Fibroblast of the aortic adventitia (primary cell): ENCODE data around the gene SLC2A4. TPM values are rescaled to one million over a fixed set of nuclear protein-coding genes. Genes with fewer than 3 reads are reported as not detected.

Source experiments
- DNase-seq: peaks from one replicate; pipeline ENCODE4 v3.0.0-alpha.2; 2010; ENCODE audit warnings: low read depth
- H3K4me3 ChIP-seq: 2 replicates; pipeline ENCODE4 v1.5.1; 2011; ENCODE audit warnings: low read depth, mild to moderate bottlenecking, control low read depth, low read length, moderate library complexity
- total RNA-seq: library from RNA; depleted of rRNA; stranded (reverse); fragments of >200 nt; gene quantifications from 2 replicates; pipeline ENCODE4 v1.2.3, GENCODE V29; 2012; ENCODE audit warnings: low replicate concordance
- TF ChIP-seq, protein P1 (sequence below): IDR thresholded peaks from 2 replicates; pipeline ENCODE4 v1.5.1; 2011; ENCODE audit warnings: mild to moderate bottlenecking, low read length, control low read depth, inconsistent platforms; ENCODE audit not compliant: insufficient read depth

The SLC2A4 gene
- total RNA-seq, 1 donor = 0.18 TPM

- H3K4me3 ChIP-seq = peak overlapping the region; percentile 91
- peak; percentile 34 for DNase-seq
- TF ChIP-seq, protein P1, sequence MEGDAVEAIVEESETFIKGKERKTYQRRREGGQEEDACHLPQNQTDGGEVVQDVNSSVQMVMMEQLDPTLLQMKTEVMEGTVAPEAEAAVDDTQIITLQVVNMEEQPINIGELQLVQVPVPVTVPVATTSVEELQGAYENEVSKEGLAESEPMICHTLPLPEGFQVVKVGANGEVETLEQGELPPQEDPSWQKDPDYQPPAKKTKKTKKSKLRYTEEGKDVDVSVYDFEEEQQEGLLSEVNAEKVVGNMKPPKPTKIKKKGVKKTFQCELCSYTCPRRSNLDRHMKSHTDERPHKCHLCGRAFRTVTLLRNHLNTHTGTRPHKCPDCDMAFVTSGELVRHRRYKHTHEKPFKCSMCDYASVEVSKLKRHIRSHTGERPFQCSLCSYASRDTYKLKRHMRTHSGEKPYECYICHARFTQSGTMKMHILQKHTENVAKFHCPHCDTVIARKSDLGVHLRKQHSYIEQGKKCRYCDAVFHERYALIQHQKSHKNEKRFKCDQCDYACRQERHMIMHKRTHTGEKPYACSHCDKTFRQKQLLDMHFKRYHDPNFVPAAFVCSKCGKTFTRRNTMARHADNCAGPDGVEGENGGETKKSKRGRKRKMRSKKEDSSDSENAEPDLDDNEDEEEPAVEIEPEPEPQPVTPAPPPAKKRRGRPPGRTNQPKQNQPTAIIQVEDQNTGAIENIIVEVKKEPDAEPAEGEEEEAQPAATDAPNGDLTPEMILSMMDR = no peak
Measured at GRCh38 chr17:7307686-7308624, 26.4 kb downstream of the SLC2A4 start.

GRCh38 chr17:7308625-7309433 is 27.3 kb downstream of the SLC2A4 start:
- H3K4me3 ChIP-seq = peak overlapping the region; percentile 91
- DNase-seq = peak; percentile 84
- TF ChIP-seq, protein P1 = no peak

GRCh38 chr17:7309628-7310027 is 28.1 kb downstream of the SLC2A4 start:
- TF ChIP-seq, protein P1 = no peak
- peak overlapping the region; percentile 91 for H3K4me3 ChIP-seq

DNA sequence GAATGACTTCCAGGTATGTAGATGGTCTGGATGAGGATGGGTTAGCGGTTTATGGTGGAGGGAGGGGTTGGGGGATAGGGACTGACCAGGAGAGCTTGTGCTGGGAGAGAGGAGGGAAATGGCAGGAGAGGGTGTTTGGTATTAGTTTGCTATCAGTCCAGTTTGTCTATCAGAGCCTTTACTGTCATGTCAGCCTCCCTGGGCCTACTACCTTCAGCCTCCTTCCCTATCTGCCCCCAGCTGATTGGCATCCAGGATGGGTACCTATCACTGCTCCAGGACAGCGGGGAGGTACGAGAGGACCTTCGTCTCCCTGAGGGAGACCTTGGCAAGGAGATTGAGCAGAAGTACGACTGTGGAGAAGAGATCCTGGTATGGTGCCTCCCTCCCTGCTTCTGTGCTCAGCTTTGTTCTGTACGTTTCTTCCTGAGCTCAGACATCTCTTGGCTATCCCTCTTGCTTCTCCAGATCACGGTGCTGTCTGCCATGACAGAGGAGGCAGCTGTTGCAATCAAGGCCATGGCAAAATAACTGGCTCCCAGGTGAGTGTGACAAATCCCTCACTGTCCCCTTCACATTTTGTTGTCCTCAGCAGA is 29.7 kb downstream of the SLC2A4 start:
- no peak overlapping the region for H3K4me3 ChIP-seq
- DNase-seq = no peak
- TF ChIP-seq, protein P1 = no peak

More at GRCh38 chr17:7309628-7310027, 28.1 kb downstream of the SLC2A4 start:
- DNase-seq = no peak

DNA sequence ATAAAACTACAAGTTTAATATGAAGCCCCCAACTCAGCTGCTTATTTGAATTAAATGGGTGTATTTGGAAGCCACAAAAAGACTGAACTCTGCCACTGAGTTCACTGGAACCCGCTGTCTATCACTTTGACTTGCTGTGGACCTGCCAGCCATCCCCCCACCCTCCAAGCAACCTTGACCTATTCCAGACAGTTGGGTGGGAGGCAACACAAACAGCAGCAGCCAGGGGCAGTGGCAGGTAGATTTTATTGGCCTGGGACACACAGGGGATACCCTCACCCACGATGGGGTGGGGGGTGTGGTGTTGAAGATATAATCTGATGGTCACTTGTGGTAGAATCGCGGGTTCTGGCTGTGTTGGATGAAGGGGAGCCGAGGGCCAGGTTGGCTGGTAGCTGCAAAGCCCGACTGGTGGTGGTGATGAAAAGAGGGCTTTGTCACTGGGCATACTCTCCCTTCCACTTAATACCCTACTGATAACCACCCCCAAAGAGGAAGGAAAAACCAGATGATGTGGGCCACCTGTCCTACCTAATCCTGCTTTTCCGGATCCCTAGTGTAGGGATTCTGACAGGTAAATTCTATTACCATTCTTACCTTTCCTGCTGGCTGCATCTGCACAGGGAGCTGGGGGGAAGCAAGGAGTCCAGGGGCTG is 31.0 kb downstream of the SLC2A4 start:
- no peak overlapping the region for H3K4me3 ChIP-seq
- no peak for DNase-seq

More for the DNA sequence above, 31.0 kb downstream of the SLC2A4 start:
- TF ChIP-seq, protein P1 = no peak
